H1 (cell line): ENCODE data around the gene C14orf132. TPM values are rescaled to one million over a fixed set of nuclear protein-coding genes. Genes with fewer than 3 reads are reported as not detected.

Experiments used
- CTCF ChIA-PET: fragments of 300-600 bp; sonication (Branson Sonifier 250); formaldehyde crosslinking; loops from one replicate; lab custom pipeline; 2021; ENCODE audit not compliant: partially characterized antibody; lab: Charles Lee
- POLR2A ChIA-PET: fragments of 300-600 bp; sonication (Branson Sonifier 250); formaldehyde crosslinking; loops from one replicate; lab custom pipeline; 2021; ENCODE audit warnings: inconsistent platforms; ENCODE audit not compliant: partially characterized antibody; lab: Charles Lee
- DNase-seq, 2 experiments: peaks; one replicate each; pipeline versions ENCODE4 v3.0.0 to v3.0.0-alpha.2; 2010 to 2022; ENCODE audit warnings: low spot score in 2 of 2, low read depth in 1 of 2, mixed read lengths in 1 of 2
- FAIRE-seq: peaks from 2 replicates; lab custom pipeline; 2011; peaks lifted over from hg19 to GRCh38; lab: Jason Lieb, UNC
- H2AFZ ChIP-seq: 2 replicates; pipeline ENCODE4 v1.8.1; 2012; ENCODE audit warnings: low read length, inconsistent platforms
- H2AK5ac ChIP-seq: 2 replicates; pipeline ENCODE4 v1.6.1; 2013; ENCODE audit warnings: low read depth, low read length
- H2BK120ac ChIP-seq: replicated peaks from 2 replicates; pipeline ENCODE3; 2013; ENCODE audit warnings: low read depth, low read length, inconsistent platforms
- H2BK12ac ChIP-seq: 2 replicates; pipeline ENCODE4 v1.6.1; 2013; ENCODE audit warnings: low read depth, low read length
- H2BK15ac ChIP-seq: 2 replicates; pipeline ENCODE4 v1.6.1; 2013; ENCODE audit warnings: low read length
- H2BK20ac ChIP-seq: 2 replicates; pipeline ENCODE4 v1.6.1; 2013; ENCODE audit warnings: low read length
- H2BK5ac ChIP-seq: 2 replicates; pipeline ENCODE4 v1.6.1; 2013; ENCODE audit warnings: low read depth, low read length
- H3K14ac ChIP-seq: 2 replicates; pipeline ENCODE4 v1.6.1; 2013; ENCODE audit warnings: inconsistent platforms; ENCODE audit not compliant: insufficient read length
- H3K18ac ChIP-seq: 2 replicates; pipeline ENCODE4 v1.6.1; 2013; ENCODE audit warnings: low read length; ENCODE audit errors: extremely low read depth
- H3K23ac ChIP-seq: 2 replicates; pipeline ENCODE4 v1.6.1; 2013; ENCODE audit warnings: inconsistent platforms; ENCODE audit not compliant: insufficient read length
- H3K23me2 ChIP-seq: 2 replicates; pipeline ENCODE4 v1.6.1; 2013; ENCODE audit warnings: low read depth, low read length
- H3K27ac ChIP-seq: 2 replicates; pipeline ENCODE4 v1.6.1; 2011; ENCODE audit warnings: low read depth, low read length, inconsistent platforms
- H3K27me3 ChIP-seq, 4 experiments: replicated peaks in 1 of 4; 1 replicate in 1 of 4; 2 replicates in 3 of 4; pipeline versions ENCODE4 v1.6.1 to v1.8.1; 2011 to 2013; ENCODE audit warnings: low read length in 3 of 4, mild to moderate bottlenecking in 3 of 4, inconsistent platforms in 2 of 4, mixed read lengths in 2 of 4, moderate library complexity in 1 of 4; ENCODE audit not compliant: control insufficient read depth in 3 of 4, insufficient read depth in 3 of 4; ENCODE audit errors: extremely low read depth in 1 of 4
- H3K36me3 ChIP-seq, 4 experiments: 2 replicates each; pipeline versions ENCODE4 v1.6.1 to v1.8.1; 2011 to 2013; ENCODE audit warnings: mild to moderate bottlenecking in 4 of 4, low read length in 3 of 4, moderate library complexity in 2 of 4, control low read depth in 1 of 4, inconsistent platforms in 1 of 4; ENCODE audit not compliant: insufficient read depth in 4 of 4, control insufficient read depth in 2 of 4
- H3K4ac ChIP-seq: replicated peaks from 2 replicates; pipeline ENCODE3; 2013; ENCODE audit warnings: low read length, low read depth, mixed read lengths, inconsistent platforms; ENCODE audit not compliant: insufficient read length
- H3K4me1 ChIP-seq, 4 experiments: replicated peaks in 1 of 4; 1 replicate in 1 of 4; 2 replicates in 3 of 4; pipeline versions ENCODE4 v1.6.1 to v1.8.1; 2011 to 2013; ENCODE audit warnings: low read length in 3 of 4, inconsistent platforms in 2 of 4, mixed read lengths in 1 of 4; ENCODE audit not compliant: insufficient read depth in 4 of 4, control insufficient read depth in 3 of 4
- H3K4me2 ChIP-seq, 2 experiments: 2 replicates each; pipeline versions ENCODE4 v1.6.1 to v1.8.1; 2011 to 2013; ENCODE audit warnings: low read depth in 2 of 2, low read length in 2 of 2, control low read depth in 1 of 2, inconsistent platforms in 1 of 2, mild to moderate bottlenecking in 1 of 2; ENCODE audit not compliant: insufficient read depth in 1 of 2
- H3K4me3 ChIP-seq, 4 experiments: fragments of 200-600, 300-600 bp in 1 of 4; sonication (generic), shearing (Covaris generic), sonication (Bioruptor Twin) in 1 of 4; 2 replicates each; pipeline versions ENCODE4 v1.5.1 to v1.8.1; 2011 to 2016; ENCODE audit warnings: low read length in 4 of 4, low read depth in 3 of 4, control low read depth in 2 of 4, inconsistent platforms in 2 of 4, mild to moderate bottlenecking in 2 of 4, mixed read lengths in 1 of 4, moderate library complexity in 1 of 4; ENCODE audit not compliant: insufficient read depth in 2 of 4; ENCODE audit errors: extremely low read depth in 1 of 4
- H3K56ac ChIP-seq: replicated peaks from 2 replicates; pipeline ENCODE3; 2013; ENCODE audit warnings: low read depth, mild to moderate bottlenecking, mixed read lengths, low read length, inconsistent platforms; ENCODE audit not compliant: insufficient read length
- H3K79me1 ChIP-seq: 2 replicates; pipeline ENCODE4 v1.6.1; 2013; ENCODE audit warnings: low read depth, low read length, control low read depth
- H3K79me2 ChIP-seq, 2 experiments: 2 replicates each; pipeline versions ENCODE4 v1.6.1 to v1.8.1; 2012 to 2013; ENCODE audit warnings: low read length in 2 of 2, mild to moderate bottlenecking in 2 of 2, inconsistent platforms in 1 of 2; ENCODE audit not compliant: insufficient read depth in 2 of 2, control insufficient read depth in 1 of 2
- H3K9ac ChIP-seq, 4 experiments: replicated peaks in 1 of 4; 1 replicate in 1 of 4; 2 replicates in 3 of 4; pipeline versions ENCODE4 v1.6.1 to v1.8.1; 2011 to 2013; ENCODE audit warnings: low read depth in 3 of 4, low read length in 3 of 4, control low read depth in 2 of 4, mild to moderate bottlenecking in 2 of 4, moderate library complexity in 2 of 4, inconsistent platforms in 1 of 4; ENCODE audit errors: extremely low read depth in 1 of 4
- H3K9me3 ChIP-seq, 2 experiments: 2 replicates each; pipeline versions ENCODE4 v1.6.1 to v1.8.1; 2012 to 2013; ENCODE audit warnings: mild to moderate bottlenecking in 2 of 2, moderate library complexity in 2 of 2, control low read depth in 1 of 2, inconsistent platforms in 1 of 2, low read depth in 1 of 2, low read length in 1 of 2, mixed read lengths in 1 of 2; ENCODE audit not compliant: insufficient read depth in 2 of 2
- H4K20me1 ChIP-seq, 2 experiments: replicated peaks in 1 of 2; 2 replicates each; pipeline versions ENCODE3 to v1.8.1; 2011 to 2013; ENCODE audit warnings: inconsistent platforms in 2 of 2, low read length in 2 of 2, mild to moderate bottlenecking in 1 of 2; ENCODE audit not compliant: insufficient read depth in 2 of 2, control insufficient read depth in 1 of 2
- H4K5ac ChIP-seq: 2 replicates; pipeline ENCODE4 v1.6.1; 2013; ENCODE audit warnings: low read length, low read depth, mixed read lengths, inconsistent platforms; ENCODE audit not compliant: insufficient read length
- H4K8ac ChIP-seq: 2 replicates; pipeline ENCODE4 v1.8.0; 2013; ENCODE audit warnings: mild to moderate bottlenecking, moderate library complexity, low read length, inconsistent platforms; ENCODE audit not compliant: insufficient read depth; ENCODE audit errors: extremely low read depth
- H4K91ac ChIP-seq: replicated peaks from 2 replicates; pipeline ENCODE3; 2013; ENCODE audit warnings: low read length, mixed read lengths, inconsistent platforms; ENCODE audit not compliant: insufficient read length
- ATF2 ChIP-seq: IDR thresholded peaks from 2 replicates; pipeline ENCODE4 v1.6.1; 2012; ENCODE audit warnings: low read length, inconsistent platforms
- BRCA1 ChIP-seq: IDR thresholded peaks from 2 replicates; pipeline ENCODE4 v1.6.1; 2012; ENCODE audit warnings: low read depth, low read length, improper control_type of control experiment
- CBX8 ChIP-seq: fragments of 300-800, 300-1000 bp; sonication (generic); IDR thresholded peaks from 2 replicates; pipeline ENCODE4 v1.7.1; 2016; ENCODE audit warnings: low read depth, low read length, borderline replicate concordance
- CTBP2 ChIP-seq: IDR thresholded peaks from 2 replicates; pipeline ENCODE4 v1.7.0; 2011; ENCODE audit warnings: borderline replicate concordance, mild to moderate bottlenecking, moderate library complexity, mixed read lengths, low read length; ENCODE audit not compliant: insufficient read depth, insufficient read length
- EZH2 ChIP-seq: fragments of 200-600 bp; sonication (generic); IDR thresholded peaks from 2 replicates; pipeline ENCODE4 v1.7.1; 2012; ENCODE audit warnings: low read depth, mild to moderate bottlenecking, moderate library complexity, low read length, inconsistent platforms; ENCODE audit not compliant: severe bottlenecking
- MAFK ChIP-seq: IDR thresholded peaks from 2 replicates; pipeline ENCODE4 v1.6.1; 2012; ENCODE audit warnings: low read depth, mild to moderate bottlenecking, improper control_type of control experiment, low read length
- TAF7 ChIP-seq: optimal IDR thresholded peaks from 2 replicates; pipeline ENCODE3; 2011; ENCODE audit warnings: low read depth, mild to moderate bottlenecking, inconsistent platforms, low read length, moderate library complexity, borderline replicate concordance
- WGBS, 2 experiments: shearing (Covaris generic) in 1 of 2; methylation state at CpG; one replicate each; pipeline versions ENCODE4 v1.1.6 to v1.1.7; 2013 to 2015; ENCODE audit warnings: low lambda C conversion rate in 2 of 2, mixed read lengths in 2 of 2, inconsistent platforms in 1 of 2, low coverage in 1 of 2, missing lambda C conversion rate in 1 of 2; ENCODE audit not compliant: insufficient replicate concordance in 2 of 2, insufficient coverage in 1 of 2, insufficient read length in 1 of 2; ENCODE audit errors: extremely low coverage in 1 of 2, missing lambda C conversion rate in 1 of 2; 5-methylcytosine and 5-hydroxymethylcytosine counted together
- polyA plus RNA-seq, 7 experiments: library from polyadenylated mRNA; depleted of rRNA in 3 of 7; stranded (reverse) in 5 of 7; unstranded in 2 of 7; fragments of >200 nt in 5 of 7; fragments of 200-250 nt in 2 of 7; gene quantifications; 1 replicate in 5 of 7; 2 replicates in 1 of 7; 4 replicates in 1 of 7; pipeline versions ENCODE4 v1.2.1 to v1.2.3, GENCODE V29; 2011 to 2013; ENCODE audit warnings: missing spikeins in 2 of 7, mixed read lengths in 2 of 7
- total RNA-seq: library from RNA; stranded (reverse); fragmentation: NEBNext Ultra II Directional; extraction: Animal tissue kit (Norgen Biotek cat#: 25700); gene quantifications from 2 replicates; pipeline ENCODE4 v1.2.1, GENCODE V29; 2021

The C14orf132 gene
- total and polyA plus RNA-seq, 2 of the 8 experiments (the other 6 are each of a cell fraction or from before 2014, with no cell fraction given): 11.7 to 32.5 TPM

- H3K27me3 ChIP-seq: peaks cover 0 to 14% (median 6%) of the 10 kb centered on the region in 4 experiments; a peak in 4 of 7 replicates
- H3K4me2 ChIP-seq: no peak overlapping the region
- H2BK5ac ChIP-seq: no peak overlapping the region
- no peak overlapping the region for H3K23ac ChIP-seq
- H3K18ac ChIP-seq: no peak overlapping the region
- no peak overlapping the region for H2AK5ac ChIP-seq
- FAIRE-seq (no peak), DNase-seq (no peak)
- no peak overlapping the region for H2BK20ac ChIP-seq
- H3K79me2 ChIP-seq: no peaks in the 10 kb centered on the region
- H2BK12ac ChIP-seq: no peak overlapping the region
- H3K27ac ChIP-seq: no peak overlapping the region
- H2BK15ac ChIP-seq: no peak overlapping the region
- H3K36me3 ChIP-seq: no peaks in the 10 kb centered on the region
- H3K4me1 ChIP-seq: no peaks in the 10 kb centered on the region
- H4K20me1 ChIP-seq: no peaks in the 10 kb centered on the region
- H4K5ac ChIP-seq: no peak overlapping the region
- TF ChIP-seq MAFK (no peak), TAF7 (no peak), EZH2 (no peak), CTBP2 (no peak), BRCA1 (no peak), ATF2 (no peak), CBX8 (no peak)
- WGBS, 2 experiments: 90% methylated on average over 6 of the region's 6 CpGs; no CpG with 5 or more reads in 1 of the 2 experiments
- H3K23me2 ChIP-seq: no peaks in the 10 kb centered on the region
- ChIA-PET POLR2A (no interaction called here), CTCF (interaction anchor here (3.0 kb wide), 1 partner anchor 30 kb away, joined by 10 read pairs; no protein-coding TSS in a partner anchor)
- no peaks in the 10 kb centered on the region for H3K79me1 ChIP-seq
- H4K91ac ChIP-seq: no peak overlapping the region
- H4K8ac ChIP-seq: no peak overlapping the region
- H2AFZ ChIP-seq: no peak overlapping the region
- H3K9ac ChIP-seq: no peak overlapping the region
- H3K14ac ChIP-seq: no peak overlapping the region
- no peaks in the 10 kb centered on the region for H3K9me3 ChIP-seq
- H3K4ac ChIP-seq: no peak overlapping the region
- no peak overlapping the region for H3K4me3 ChIP-seq
- no peak overlapping the region for H2BK120ac ChIP-seq
- H3K56ac ChIP-seq: no peak overlapping the region
These were observed 91.2 kb downstream of the C14orf132 start for GRCh38 chr14:96130391-96130790.
